NCI-H526 treated with DMSO at 0.1 percent for 48 hours (cell line): ENCODE measurements around the gene ZSWIM6.
A peak's percentile ranks its signal among the peaks of the same experiment; 100 is the strongest.

ENCODE experiments used
- DNase-seq: peaks from one replicate; lab custom pipeline; 2025; lab: John Stamatoyannopoulos, UW

The ZSWIM6 gene

DNA sequence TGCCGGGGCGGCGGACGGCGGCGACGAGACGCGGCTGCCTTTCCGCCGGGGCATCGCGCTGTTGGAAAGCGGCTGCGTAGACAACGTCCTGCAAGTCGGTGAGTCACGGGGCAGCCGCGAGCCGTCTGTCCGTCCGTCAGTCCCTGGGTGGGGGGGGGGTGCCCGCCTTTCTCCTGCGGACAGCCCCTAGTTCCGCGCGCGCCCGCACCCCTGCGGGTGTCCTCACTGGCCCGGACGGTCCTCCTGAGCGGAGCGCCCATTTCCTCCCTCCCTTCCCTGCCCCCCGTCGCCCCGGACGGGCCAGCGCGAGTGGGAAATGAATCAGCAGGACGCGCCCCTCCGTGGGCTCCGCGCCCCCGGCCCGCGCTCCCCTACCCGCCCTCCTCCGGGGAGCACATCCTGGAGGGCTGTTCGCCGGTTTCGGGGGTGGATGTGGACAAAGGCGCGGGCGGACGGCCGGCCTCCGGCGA, 828 bp downstream of the ZSWIM6 start:
- no peak for DNase-seq

DNA sequence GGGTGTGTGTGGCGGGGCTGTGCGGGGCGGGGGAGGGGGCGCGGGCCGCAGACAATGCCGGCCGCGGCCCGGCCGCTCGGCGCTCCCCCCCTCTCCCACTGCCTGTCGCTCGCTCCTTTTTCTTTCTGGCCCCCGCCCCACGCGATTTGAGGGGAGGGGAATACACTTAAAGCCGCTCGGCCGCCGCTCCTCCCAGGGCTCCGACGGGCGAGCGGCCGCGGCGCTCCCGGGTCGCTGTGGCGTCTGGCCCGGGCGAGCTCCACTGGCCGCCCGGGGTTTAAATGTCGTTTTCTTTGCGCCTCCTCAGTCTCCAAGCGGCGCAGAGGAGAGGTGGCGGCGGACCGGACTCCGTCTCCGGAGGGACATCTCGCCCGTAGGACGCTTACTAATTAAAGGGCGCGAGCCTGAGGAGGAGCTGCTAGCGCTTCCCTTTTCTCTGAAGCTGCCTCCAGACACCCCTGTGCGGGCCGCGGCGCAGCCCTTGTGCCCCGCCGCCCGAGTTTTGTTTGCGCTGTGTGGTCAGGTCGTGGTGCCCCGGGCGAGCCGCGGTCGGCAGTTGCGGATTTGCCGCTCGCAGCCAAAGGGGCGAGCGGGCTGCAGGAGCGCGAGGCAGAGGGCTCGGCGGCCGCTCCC, 1.4 kb downstream of the ZSWIM6 start:
- DNase-seq = peak; percentile 37

DNA sequence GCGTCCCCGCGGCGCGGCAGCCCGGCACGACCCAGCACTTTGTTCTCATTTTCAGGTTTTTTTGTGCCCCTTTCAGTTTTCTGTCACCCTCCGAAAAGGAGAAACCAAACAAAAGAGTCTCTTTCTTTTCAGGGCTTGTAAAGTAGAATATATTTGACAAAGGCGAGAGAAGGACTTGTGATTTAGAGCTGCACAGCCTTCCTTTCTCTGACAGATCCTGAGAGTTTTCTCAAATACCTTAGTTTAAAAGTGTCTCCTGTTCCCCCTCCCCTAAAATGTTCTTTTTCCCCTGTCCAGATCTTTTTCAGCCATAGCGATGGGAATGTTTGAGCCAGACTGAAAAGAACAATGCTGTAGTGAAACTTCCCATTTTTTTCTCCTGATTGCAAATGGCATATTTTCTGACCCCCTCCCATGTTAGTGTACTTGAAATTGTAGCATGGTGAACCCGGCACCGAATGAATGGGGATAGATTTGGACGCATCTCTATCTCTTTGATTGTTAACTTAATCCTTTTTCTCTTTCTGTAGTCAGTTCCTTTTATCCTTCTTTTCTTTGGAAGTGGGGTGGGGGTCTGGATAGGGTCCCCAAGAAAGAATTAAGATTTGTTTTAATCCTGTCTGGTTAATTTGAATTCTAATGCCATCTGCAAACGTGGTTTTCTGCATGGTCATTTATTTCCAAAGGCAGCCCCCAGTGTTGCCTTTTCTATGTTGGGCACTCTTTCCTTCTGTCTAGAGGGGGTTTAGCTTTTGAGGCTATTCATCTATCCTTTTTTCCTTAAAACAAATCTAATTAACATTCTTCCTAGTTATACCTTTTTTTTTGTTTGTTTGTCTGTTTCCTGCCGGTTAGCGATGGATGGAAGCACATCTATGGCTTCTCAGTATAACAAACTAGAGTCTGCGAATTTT, 2.2 kb downstream of the ZSWIM6 start:
- no peak for DNase-seq

DNA sequence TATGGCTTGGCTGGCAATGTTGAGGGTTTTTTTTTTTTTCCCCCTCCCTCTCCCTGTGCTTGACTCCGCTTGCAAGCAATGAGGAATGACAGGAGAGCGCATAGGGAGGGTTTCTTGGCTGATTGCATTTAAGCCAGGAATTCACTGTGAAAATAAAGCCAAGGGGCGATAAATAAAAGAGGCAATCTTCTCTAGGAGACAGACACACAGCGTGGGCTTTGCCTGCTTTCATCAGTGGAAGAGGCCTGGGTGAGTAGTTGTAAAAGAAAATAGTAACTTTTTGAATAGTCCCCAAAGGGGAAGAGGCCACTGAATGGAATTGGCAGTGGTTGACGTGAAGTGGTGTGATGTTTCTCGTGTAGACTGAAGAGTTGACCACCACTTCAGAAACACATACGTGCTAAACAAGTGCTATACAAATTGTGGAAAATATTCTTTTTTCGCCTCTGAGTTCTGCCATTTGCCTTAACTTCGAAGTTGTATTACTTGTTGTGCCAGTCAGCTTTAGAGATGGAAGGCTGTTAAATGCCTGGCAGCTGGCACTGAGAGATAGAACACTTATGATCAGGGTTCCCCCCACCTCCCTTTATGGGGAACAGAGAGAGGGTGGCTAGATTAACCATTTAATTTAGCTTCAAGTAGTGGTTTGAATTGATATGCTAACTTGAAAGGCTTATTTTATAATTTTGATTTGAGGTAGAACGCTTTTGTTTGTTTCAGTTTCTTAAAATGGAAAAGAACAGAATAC, 3.0 kb downstream of the ZSWIM6 start:
- DNase-seq = no peak

DNA sequence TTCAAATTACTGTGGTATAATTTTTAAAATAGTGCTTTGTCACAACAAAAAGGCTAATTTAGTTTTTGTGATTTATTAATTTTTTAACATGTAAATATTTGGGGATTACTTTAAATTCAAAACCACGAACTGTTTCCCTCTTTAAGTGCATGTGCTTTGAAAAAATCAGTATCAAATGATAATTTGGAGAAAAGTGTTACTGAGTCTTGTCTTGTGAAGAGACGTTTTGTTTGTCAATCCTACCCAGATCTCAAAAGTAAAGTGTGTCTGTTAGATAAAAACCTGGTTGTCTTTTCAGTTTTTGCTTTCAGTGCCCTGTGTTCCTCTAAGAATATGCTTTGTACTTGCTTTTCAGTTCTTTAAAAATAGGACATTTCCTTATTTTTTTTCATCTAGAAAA, 7.7 kb downstream of the ZSWIM6 start:
- no peak for DNase-seq

DNA sequence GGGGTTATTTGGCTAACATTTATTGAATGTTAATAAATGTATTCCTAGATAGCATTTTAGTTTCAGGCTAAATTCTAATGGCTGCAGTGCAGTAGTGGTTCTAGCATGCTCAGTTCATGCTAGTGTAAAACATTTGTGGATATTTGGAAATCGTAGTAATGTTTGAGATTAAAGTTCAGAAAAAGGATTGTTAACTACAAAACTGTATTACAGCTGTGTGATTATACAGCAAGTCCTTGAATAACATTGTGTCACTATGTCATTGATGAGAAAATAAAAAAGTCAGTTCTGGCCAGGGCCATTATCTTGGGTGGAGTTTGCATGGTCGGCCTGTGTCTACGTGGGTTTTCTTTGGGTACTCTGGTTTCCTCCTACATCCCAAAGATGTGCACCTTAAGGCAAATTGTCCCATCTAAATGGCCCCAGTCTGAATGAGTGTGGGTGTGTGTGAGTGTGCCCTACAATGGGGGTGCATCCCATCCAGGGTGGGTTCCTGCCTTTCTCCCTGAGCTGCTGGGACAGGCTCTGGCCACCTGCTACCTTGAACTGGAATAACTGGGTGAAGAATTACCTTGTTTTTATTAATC, 8.8 kb downstream of the ZSWIM6 start:
- DNase-seq = no peak

DNA sequence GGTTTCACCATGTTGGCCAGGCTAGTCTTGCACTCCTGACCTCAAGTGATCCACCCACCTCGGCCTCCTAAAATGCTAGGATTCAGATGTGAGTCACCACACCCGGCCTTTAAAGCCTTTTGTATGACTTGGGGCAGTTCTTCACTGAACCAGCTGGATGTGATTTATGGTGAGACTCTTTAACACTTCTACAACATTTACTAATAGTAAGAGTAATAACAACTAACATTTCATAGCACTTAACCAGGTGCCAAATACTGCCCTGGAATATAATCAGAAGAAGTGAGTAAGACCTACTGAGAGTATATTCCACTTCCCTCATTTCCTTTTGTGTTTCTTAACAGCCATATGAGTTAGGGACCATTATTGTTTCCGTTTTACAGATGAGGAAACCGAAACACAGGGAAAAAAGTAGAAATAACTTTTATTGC, 10.0 kb downstream of the ZSWIM6 start:
- no peak for DNase-seq

DNA sequence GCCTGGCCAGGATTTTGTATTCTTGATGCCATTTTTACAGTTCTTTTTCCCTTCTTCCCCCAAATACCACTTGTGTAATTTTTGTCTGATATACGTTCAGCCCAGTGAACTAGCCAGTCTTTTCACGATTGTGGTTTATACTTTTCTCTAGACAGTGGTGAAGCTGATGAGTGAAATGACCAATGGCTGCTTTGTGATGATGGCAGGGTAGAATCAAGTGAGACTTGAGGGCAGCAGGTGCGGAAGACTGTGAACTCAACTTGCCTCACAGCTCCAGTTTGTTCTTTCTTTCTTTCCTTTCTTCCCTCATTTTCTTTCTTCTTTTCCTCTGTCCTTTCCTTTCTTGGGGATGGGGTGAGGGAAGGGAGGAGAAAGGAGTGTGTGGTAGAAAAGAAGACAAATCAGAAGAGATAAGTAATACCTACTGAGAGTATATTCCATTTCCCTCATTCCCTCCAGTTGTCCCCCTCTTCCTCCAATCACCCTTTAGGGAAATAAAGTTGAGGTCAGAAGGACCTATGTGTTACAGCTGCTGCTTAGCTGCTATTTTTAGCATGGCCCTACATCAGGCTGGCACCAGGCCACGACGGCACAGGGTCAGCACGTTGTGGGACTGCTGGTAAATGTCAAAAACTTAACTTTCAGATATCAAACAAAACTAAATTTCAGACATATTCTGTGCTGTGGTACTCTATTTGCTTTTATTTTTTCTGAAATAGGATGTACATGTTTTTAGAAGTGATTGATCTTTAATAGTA, 12.3 kb downstream of the ZSWIM6 start:
- DNase-seq = no peak

DNA sequence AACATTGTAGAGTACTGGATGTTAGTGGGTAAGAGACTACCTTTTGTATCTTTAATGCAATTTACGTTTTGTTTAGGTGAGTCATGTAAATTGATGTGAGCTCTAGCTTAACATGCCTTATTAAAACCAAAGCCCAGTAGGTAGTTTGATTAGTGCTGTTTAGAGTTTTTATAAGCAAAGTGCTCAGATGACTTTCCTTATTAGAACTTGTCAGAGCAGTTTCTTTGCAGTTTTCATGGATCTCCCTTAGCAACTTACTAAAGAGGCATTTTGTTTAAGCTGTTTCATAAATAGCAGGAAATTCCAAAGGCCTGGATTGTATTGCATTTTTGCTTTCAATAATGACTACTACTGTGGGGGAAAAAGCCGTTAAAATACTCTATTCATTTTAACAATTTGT, 14.5 kb downstream of the ZSWIM6 start:
- DNase-seq = no peak

DNA sequence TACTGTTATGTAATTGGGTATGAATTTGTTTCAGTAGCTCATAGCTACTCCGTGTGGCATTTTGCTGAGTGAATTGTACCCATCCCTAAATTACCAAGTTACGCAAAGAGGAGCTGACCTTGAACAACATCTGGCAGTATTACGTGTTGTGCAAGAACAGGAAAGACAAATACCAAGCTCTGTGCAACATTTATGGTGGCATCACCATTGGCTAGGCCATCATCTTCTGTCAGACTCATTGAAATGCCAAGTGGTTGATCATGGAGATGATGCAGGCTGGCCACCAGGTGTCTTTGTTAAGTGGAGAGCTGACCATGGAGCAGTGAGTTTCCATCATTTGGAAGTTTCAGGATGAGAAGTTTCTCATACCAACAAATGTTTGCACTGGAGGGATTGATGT, 15.0 kb downstream of the ZSWIM6 start:
- no peak for DNase-seq

DNA sequence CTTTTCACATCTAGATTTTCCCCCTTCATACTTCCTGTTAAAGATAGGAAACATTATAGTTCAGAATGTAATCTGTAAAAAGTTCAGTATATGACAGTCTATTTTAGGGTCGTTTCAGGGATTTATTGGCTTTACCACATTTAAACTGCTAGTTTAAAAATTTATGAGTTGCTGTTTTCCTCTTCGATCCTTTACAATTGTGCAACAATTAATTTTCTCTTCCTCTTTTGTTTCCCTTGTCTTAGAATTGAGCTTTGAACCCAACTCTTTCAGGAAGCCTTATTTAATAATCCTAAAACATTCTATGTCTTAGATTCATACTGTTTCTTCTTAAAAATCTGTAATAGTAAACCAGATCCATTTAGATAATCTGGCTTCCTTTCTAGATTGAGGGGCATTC, 16.4 kb downstream of the ZSWIM6 start:
- no peak for DNase-seq

DNA sequence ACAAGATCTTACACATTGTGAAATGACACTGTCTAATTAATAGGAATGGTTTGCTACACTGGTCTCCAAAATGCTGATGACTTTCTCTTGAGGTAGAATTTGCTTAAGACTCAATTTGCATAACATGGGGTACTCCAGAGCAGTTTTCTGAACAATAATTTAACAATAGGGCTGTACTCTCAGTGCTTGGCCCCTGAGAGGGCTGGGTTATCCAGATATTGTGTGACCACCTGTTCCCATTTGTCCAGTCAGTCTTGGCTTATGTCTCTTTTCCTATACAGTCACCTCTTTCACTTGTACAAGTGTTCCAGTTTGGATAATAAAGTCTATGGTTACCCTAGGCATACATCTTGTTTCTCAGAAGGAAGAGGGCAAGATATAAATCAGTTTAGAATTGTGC, 17.9 kb downstream of the ZSWIM6 start:
- peak; percentile 46 for DNase-seq

DNA sequence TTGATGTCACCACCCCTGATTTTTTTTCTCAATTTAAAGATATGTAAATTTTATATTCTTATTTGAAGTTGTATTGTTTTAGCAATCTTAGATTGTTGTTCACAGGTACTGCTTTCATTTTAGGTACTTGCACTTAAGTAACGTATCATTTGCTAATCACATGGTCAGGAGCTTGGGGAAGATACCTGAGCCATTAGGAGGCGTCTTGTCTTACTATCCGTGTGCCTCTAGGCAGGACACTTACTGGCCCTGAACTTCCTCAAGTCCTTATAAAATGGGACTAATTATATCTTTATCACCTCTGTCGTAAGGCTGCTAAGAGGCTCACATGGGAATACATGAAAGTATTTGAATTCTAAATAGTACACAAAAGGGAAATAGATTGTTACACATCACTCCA, 18.5 kb downstream of the ZSWIM6 start:
- no peak for DNase-seq

DNA sequence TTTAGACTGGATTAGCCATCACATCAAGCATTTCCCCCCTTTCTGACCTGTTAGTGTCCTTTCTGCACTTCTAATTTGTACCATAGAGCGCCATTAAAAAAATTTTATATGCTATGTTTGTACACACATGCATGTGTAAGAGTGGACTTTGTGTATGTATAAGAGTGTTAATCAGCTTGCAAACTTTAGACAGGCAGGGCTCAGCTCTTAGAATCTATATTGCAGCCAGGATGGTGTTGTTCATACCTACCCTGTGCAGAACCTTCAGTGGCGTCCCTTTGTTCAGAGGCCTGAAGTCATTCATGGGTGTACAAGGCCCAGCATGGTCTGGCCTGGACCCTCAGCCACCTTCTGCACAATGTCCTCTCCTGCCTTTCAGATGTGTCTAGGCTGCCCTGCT, 19.7 kb downstream of the ZSWIM6 start:
- DNase-seq = no peak

DNA sequence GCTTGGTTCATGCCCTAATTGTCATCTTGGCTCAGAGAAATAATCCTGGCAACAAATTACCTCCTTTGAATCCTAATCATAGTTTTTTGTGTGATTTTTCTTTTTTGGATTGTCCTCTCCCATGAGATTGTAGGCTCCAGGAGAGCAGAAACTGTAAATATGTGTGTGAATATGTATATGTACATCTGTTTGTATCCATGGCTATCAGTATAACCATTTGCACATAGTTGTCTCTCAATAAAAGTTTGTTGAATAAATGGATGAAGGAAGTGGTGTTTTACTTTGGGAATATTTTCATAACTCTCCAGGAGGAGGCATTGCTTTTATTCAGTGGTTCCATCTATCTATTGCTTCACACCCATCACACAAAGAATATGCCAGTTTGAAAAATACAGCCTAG, 20.1 kb downstream of the ZSWIM6 start:
- DNase-seq = no peak

DNA sequence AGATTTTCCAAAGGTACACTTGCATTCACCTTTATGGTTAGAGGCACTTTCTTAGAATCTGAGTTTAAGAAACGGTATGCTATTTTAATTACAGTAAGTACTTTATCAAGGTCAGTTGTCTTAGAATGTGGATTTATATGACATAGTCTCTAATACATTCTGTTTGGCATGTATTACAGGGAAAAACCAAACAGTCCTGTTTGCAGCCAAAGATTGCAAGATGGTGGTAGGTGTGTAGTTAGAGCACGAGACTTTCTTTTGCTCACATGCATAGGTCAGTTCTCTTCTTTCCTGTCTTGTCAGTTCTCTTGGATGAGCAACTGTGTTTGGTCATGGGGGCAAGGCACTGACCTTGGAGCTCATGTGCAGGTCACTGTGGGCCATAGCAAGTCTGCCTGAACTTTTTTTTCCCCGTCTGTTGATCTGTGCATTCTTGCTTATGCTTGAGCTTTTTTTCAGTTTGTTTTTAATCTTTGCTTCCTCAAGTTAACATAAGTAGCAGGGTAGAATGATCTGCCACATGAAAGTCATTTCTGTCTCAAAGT, 20.6 kb downstream of the ZSWIM6 start:
- DNase-seq = no peak

DNA sequence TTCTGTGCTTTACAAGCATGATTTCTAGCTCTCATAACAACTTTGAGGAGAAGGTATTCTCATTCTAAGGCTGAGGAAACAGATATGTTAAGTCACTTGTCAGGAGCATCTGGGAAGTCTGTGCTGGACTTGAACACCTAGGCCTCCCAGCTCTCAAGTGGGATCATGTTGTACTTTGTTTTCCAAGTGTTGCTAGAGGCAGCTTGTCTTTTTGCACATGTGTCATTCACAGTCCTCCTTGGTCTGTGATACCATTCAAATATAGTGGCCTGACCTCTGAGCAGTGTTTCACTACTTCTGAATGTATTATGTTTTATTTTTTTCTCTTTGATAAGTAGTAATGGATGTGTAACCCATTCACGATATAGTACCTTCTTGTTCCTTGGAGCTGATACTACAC, 21.2 kb downstream of the ZSWIM6 start:
- no peak for DNase-seq

DNA sequence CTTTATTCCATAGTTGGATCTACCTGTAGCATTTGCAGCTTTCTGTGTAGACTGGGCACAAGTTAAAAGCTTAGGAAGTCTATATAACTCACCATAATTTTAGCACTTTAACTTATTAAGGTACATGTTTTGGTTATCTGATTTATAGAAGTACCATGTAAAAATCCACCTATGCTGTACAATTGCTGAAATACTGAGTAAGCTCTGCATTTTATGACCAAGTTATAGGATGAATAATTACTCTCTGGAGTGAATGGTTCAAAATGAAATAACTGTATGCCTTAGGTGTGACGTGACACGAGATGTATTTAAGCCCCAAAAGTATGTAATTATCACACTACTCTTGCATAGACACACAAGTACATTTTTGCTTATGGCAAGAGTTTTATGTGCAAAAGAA, 22.1 kb downstream of the ZSWIM6 start:
- DNase-seq = no peak

DNA sequence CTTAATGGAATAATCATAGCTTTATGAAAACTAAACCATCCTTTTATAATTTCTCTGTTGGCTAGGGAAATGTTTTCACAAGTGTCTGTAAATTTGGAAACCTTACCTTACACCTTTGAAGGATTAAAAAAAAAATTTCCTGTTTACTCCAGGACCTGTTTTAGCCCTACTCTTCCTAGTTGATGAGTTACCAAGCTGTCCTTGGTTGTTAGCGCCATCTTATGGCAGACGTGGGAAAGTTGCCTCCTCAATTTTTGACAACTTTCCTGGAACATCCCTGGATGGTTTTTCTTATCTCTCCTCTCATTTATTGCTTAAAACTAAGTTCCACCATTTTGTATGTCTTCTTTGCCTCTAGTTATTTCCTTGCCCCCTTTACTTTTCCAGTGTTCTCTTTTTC, 25.7 kb downstream of the ZSWIM6 start:
- no peak for DNase-seq

DNA sequence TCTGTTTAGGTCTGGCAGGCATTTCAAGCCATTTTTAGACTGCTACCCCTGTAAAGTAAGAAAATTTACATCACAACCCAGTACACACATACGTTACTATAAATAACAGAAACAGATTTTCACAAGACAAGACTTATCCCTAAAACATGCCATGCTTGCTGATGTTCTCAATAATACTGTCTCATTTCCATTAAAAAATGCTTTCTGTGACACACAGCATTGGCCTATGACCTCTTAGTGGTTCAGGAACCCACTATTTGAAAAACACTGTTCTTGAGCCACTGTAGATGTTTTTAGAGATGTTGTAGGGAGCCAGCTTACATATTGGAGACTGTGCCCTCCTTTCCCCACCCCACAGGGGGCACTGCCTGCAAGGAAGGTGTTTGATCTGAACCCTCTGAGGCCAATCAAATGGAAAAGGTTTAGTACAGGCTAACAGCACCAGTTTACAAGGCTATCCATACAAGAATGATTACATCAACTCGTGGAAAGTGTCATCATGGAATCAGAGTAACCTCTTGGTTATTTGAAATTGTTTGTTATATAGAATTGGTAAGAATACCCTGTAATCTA, 30.8 kb downstream of the ZSWIM6 start:
- DNase-seq = no peak
